Hepatocyte (in vitro differentiated cells): ENCODE measurements around the gene TFCP2L1. TPM values are rescaled to one million over a fixed set of nuclear protein-coding genes. Genes with fewer than 3 reads are reported as not detected.

Source experiments
- DNase-seq: peaks from one replicate; pipeline ENCODE4 v3.0.0-alpha.2; 2016; ENCODE audit warnings: low spot score
- H2AFZ ChIP-seq: fragments of 200-600 bp; sonication (generic); 2 replicates; pipeline ENCODE4 v1.6.0; 2016; ENCODE audit warnings: antibody characterized with exemption, mild to moderate bottlenecking
- H3K27ac ChIP-seq: fragments of 200-600 bp; sonication (generic); 2 replicates; pipeline ENCODE4 v1.5.1; 2016; ENCODE audit warnings: mild to moderate bottlenecking
- H3K27me3 ChIP-seq: fragments of 200-600 bp; sonication (generic); 2 replicates; pipeline ENCODE4 v1.6.1; 2016
- H3K36me3 ChIP-seq: fragments of 200-600 bp; sonication (generic); replicated peaks from 2 replicates; pipeline ENCODE4 v1.5.1; 2016; ENCODE audit warnings: low read depth; ENCODE audit not compliant: insufficient read depth
- H3K4me1 ChIP-seq: fragments of 200-600 bp; sonication (generic); 2 replicates; pipeline ENCODE4 v1.5.1; 2016; ENCODE audit warnings: mild to moderate bottlenecking, moderate library complexity; ENCODE audit not compliant: insufficient read depth
- H3K4me2 ChIP-seq: fragments of 200-600 bp; sonication (generic); 2 replicates; pipeline ENCODE4 v1.6.0; 2016
- H3K4me3 ChIP-seq: fragments of 200-600 bp; sonication (generic); 2 replicates; pipeline ENCODE4 v1.5.1; 2016; ENCODE audit warnings: mild to moderate bottlenecking
- H3K79me2 ChIP-seq: fragments of 200-600 bp; sonication (generic); 2 replicates; pipeline ENCODE4 v1.6.0; 2017; ENCODE audit warnings: mild to moderate bottlenecking
- H3K9me2 ChIP-seq: fragments of 200-600 bp; sonication (generic); replicated peaks from 2 replicates; pipeline ENCODE4 v1.6.0; 2017; ENCODE audit warnings: mild to moderate bottlenecking; ENCODE audit not compliant: insufficient read depth
- H3K9me3 ChIP-seq: fragments of 200-600 bp; sonication (generic); 2 replicates; pipeline ENCODE4 v1.5.1; 2016; ENCODE audit warnings: low read depth, mild to moderate bottlenecking
- H4K20me1 ChIP-seq: fragments of 200-600 bp; sonication (generic); 2 replicates; pipeline ENCODE4 v1.6.0; 2016; ENCODE audit warnings: mild to moderate bottlenecking; ENCODE audit not compliant: insufficient read depth, poor library complexity, severe bottlenecking
- EZH2 ChIP-seq: fragments of 200-600 bp; sonication (generic); IDR thresholded peaks from 2 replicates; pipeline ENCODE4 v1.6.1; 2016; ENCODE audit warnings: antibody characterized with exemption, mild to moderate bottlenecking, borderline replicate concordance
- EZH2phosphoT487 ChIP-seq: fragments of 200-600 bp; sonication (generic); IDR thresholded peaks from one replicate; pipeline ENCODE4 v1.6.1; 2018; ENCODE audit warnings: antibody characterized with exemption, mild to moderate bottlenecking, low read depth, moderate library complexity; ENCODE audit not compliant: unreplicated experiment, severe bottlenecking
- WGBS: methylation state at CpG from one replicate; pipeline ENCODE4 v1.1.6; 2016; ENCODE audit warnings: low lambda C conversion rate; ENCODE audit errors: missing lambda C conversion rate; 5-methylcytosine and 5-hydroxymethylcytosine counted together
- polyA plus RNA-seq: library from polyadenylated mRNA; unstranded; fragments of >200 nt; fragmentation: Nextera tagmentation; extraction: Ambion mirVana; gene quantifications from 2 replicates; pipeline ENCODE4 v1.2.1, GENCODE V29; 2016
- total RNA-seq: library from RNA; depleted of rRNA; stranded (reverse); fragments of >200 nt; gene quantifications from 2 replicates; pipeline ENCODE4 v1.2.3, GENCODE V29; 2014
- TF ChIP-seq, protein P1 (sequence below): fragments of 200-600 bp; sonication (generic); IDR thresholded peaks from 2 replicates; pipeline ENCODE4 v1.5.1; 2016; ENCODE audit warnings: antibody characterized with exemption, mild to moderate bottlenecking; ENCODE audit not compliant: poor library complexity

The TFCP2L1 gene
- total and polyA plus RNA-seq, 2 experiments from 2014 or later, result 1.1 to 2.5 TPM

DNA sequence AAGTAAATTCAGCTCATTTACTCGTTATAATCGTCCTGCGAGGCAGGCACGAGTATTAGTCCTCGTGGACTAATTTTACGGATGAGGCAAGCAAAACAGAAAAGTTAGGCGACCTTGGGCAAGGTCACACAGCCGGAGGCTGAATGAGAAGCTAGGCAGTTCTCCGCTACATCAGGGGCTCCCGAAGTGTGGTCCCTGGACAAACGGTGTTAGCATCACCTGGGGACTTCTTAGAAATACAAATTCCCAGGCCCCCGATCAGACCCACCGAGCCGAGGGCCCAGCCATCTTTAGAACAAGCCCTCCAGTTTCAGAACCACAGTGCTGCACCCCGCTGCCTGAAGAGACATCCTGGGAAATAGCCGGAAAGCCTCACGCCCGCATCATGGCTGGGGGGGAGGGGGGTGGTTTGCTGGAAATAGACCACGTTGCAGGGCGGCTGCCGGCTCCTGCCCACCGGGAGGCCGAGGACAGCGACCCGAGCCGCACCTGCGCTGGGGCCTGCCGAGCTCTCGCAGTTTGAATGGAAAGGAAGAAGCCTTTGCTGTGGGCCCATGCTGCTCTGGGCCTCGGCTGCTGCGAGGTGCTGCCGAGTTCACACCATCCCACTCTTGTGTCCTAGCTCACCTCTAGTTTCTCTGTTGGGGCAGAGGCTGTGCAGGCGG, 72.2 kb downstream of the TFCP2L1 start:
- H2AFZ ChIP-seq, result no peak overlapping the region
- peaks cover 11% of the 10 kb centered on the region for H3K4me1 ChIP-seq
- no peaks in the 10 kb centered on the region for H3K27me3 ChIP-seq
- DNase-seq, result no peak
- no peak overlapping the region for H3K27ac ChIP-seq
- H3K9me3 ChIP-seq, result no peaks in the 10 kb centered on the region
- no peak overlapping the region for H3K4me2 ChIP-seq
- no peak overlapping the region for H3K4me3 ChIP-seq
- 87% methylated on average over 29 of the region's 33 CpGs for WGBS
- no peaks in the 10 kb centered on the region for H3K9me2 ChIP-seq
- H4K20me1 ChIP-seq, result no peaks in the 10 kb centered on the region
- H3K36me3 ChIP-seq, result no peaks in the 10 kb centered on the region
- TF ChIP-seq, protein P1, sequence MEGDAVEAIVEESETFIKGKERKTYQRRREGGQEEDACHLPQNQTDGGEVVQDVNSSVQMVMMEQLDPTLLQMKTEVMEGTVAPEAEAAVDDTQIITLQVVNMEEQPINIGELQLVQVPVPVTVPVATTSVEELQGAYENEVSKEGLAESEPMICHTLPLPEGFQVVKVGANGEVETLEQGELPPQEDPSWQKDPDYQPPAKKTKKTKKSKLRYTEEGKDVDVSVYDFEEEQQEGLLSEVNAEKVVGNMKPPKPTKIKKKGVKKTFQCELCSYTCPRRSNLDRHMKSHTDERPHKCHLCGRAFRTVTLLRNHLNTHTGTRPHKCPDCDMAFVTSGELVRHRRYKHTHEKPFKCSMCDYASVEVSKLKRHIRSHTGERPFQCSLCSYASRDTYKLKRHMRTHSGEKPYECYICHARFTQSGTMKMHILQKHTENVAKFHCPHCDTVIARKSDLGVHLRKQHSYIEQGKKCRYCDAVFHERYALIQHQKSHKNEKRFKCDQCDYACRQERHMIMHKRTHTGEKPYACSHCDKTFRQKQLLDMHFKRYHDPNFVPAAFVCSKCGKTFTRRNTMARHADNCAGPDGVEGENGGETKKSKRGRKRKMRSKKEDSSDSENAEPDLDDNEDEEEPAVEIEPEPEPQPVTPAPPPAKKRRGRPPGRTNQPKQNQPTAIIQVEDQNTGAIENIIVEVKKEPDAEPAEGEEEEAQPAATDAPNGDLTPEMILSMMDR, result no peak
- TF ChIP-seq EZH2 (no peak), EZH2phosphoT487 (no peak)
- H3K79me2 ChIP-seq, result no peaks in the 10 kb centered on the region

DNA sequence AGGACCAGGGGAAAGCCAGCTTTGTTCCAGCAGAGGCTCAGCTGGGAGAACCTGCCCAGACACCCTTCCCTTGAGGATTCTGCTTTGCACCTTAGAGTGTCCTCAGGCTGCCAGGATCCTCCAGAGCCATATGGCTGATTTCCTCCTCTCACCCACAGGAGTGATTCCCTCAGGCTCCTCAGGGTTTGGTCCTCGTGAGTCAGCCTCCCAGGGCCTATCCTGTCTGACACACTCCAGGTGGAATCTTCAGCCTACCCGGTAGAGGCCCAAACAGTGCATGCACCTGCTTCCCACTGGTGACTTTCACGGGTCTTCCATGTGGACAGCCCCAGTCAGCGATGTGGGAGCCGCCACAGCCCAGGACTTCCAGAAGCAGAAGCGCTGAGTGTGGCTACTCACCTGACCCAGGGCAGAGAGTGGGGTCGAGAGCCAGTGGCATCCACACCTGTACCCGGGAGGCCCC, 73.3 kb downstream of the TFCP2L1 start:
- no peak for TF ChIP-seq EZH2
- TF ChIP-seq, protein P1, result no peak
- no peak for TF ChIP-seq EZH2phosphoT487
- H4K20me1 ChIP-seq, result no peaks in the 10 kb centered on the region
- no peaks in the 10 kb centered on the region for H3K36me3 ChIP-seq
- peak overlapping the region; percentile 49 for H3K27ac ChIP-seq
- H3K27me3 ChIP-seq, result no peaks in the 10 kb centered on the region
- H3K9me2 ChIP-seq, result no peaks in the 10 kb centered on the region
- H3K4me1 ChIP-seq, result peaks cover 11% of the 10 kb centered on the region
- no peak overlapping the region for H3K4me3 ChIP-seq
- no peaks in the 10 kb centered on the region for H3K79me2 ChIP-seq
- no peaks in the 10 kb centered on the region for H3K9me3 ChIP-seq
- peak overlapping the region; percentile 47 for H3K4me2 ChIP-seq
- 82% methylated on average over 8 of the region's 8 CpGs for WGBS
- DNase-seq, result no peak
- no peak overlapping the region for H2AFZ ChIP-seq

DNA sequence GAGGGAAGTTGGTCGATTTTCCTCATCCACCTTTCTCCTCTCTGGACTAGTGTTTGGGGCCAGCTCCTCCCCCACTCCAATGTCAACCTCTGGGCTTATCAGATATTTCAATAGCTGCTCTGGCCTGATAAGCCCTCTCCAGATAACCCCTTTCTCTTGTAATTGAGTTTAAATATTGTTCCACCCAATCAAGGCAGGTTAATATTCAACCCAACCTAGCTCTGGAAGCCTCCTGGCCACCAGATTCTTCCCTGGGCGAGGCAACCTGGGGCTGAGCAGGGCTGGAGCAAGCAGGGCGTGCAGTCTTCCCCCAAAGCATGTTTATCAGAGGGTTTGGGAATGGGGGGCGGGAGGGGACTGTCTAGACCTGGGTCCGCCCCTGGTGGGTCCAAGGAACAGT, 73.8 kb downstream of the TFCP2L1 start:
- DNase-seq, result peak; percentile 37
- peak overlapping the region; percentile 47 for H3K4me2 ChIP-seq
- WGBS, result 71% methylated on average over 5 of the region's 5 CpGs
- no peak overlapping the region for H3K4me3 ChIP-seq
- no peaks in the 10 kb centered on the region for H3K27me3 ChIP-seq
- H3K27ac ChIP-seq, result peak overlapping the region; percentile 63
- no peaks in the 10 kb centered on the region for H3K36me3 ChIP-seq
- H3K9me3 ChIP-seq, result no peaks in the 10 kb centered on the region
- no peak overlapping the region for H2AFZ ChIP-seq
- no peaks in the 10 kb centered on the region for H4K20me1 ChIP-seq
- TF ChIP-seq, protein P1, result no peak
- TF ChIP-seq EZH2phosphoT487, result no peak
- TF ChIP-seq EZH2, result no peak
- no peaks in the 10 kb centered on the region for H3K79me2 ChIP-seq
- peaks cover 11% of the 10 kb centered on the region for H3K4me1 ChIP-seq
- no peaks in the 10 kb centered on the region for H3K9me2 ChIP-seq
